Hepatocyte (in vitro differentiated cells): ENCODE data around the gene MRPL37. TPM values are rescaled to one million over a fixed set of nuclear protein-coding genes. Genes with fewer than 3 reads are reported as not detected.
A peak's percentile ranks its signal among the peaks of the same experiment; 100 is the strongest.

Experiments used
- DNase-seq: peaks from one replicate; pipeline ENCODE4 v3.0.0-alpha.2; 2016; ENCODE audit warnings: low spot score
- H2AFZ ChIP-seq: fragments of 200-600 bp; sonication (generic); 2 replicates; pipeline ENCODE4 v1.6.0; 2016; ENCODE audit warnings: antibody characterized with exemption, mild to moderate bottlenecking
- H3K27ac ChIP-seq: fragments of 200-600 bp; sonication (generic); 2 replicates; pipeline ENCODE4 v1.5.1; 2016; ENCODE audit warnings: mild to moderate bottlenecking
- H3K27me3 ChIP-seq: fragments of 200-600 bp; sonication (generic); 2 replicates; pipeline ENCODE4 v1.6.1; 2016
- H3K36me3 ChIP-seq: fragments of 200-600 bp; sonication (generic); replicated peaks from 2 replicates; pipeline ENCODE4 v1.5.1; 2016; ENCODE audit warnings: low read depth; ENCODE audit not compliant: insufficient read depth
- H3K4me1 ChIP-seq: fragments of 200-600 bp; sonication (generic); 2 replicates; pipeline ENCODE4 v1.5.1; 2016; ENCODE audit warnings: mild to moderate bottlenecking, moderate library complexity; ENCODE audit not compliant: insufficient read depth
- H3K4me2 ChIP-seq: fragments of 200-600 bp; sonication (generic); 2 replicates; pipeline ENCODE4 v1.6.0; 2016
- H3K4me3 ChIP-seq: fragments of 200-600 bp; sonication (generic); 2 replicates; pipeline ENCODE4 v1.5.1; 2016; ENCODE audit warnings: mild to moderate bottlenecking
- H3K79me2 ChIP-seq: fragments of 200-600 bp; sonication (generic); 2 replicates; pipeline ENCODE4 v1.6.0; 2017; ENCODE audit warnings: mild to moderate bottlenecking
- H3K9me2 ChIP-seq: fragments of 200-600 bp; sonication (generic); replicated peaks from 2 replicates; pipeline ENCODE4 v1.6.0; 2017; ENCODE audit warnings: mild to moderate bottlenecking; ENCODE audit not compliant: insufficient read depth
- H3K9me3 ChIP-seq: fragments of 200-600 bp; sonication (generic); 2 replicates; pipeline ENCODE4 v1.5.1; 2016; ENCODE audit warnings: low read depth, mild to moderate bottlenecking
- H4K20me1 ChIP-seq: fragments of 200-600 bp; sonication (generic); 2 replicates; pipeline ENCODE4 v1.6.0; 2016; ENCODE audit warnings: mild to moderate bottlenecking; ENCODE audit not compliant: insufficient read depth, poor library complexity, severe bottlenecking
- CTCF ChIP-seq: fragments of 200-600 bp; sonication (generic); IDR thresholded peaks from 2 replicates; pipeline ENCODE4 v1.5.1; 2016; ENCODE audit warnings: antibody characterized with exemption, mild to moderate bottlenecking; ENCODE audit not compliant: poor library complexity
- EZH2 ChIP-seq: fragments of 200-600 bp; sonication (generic); IDR thresholded peaks from 2 replicates; pipeline ENCODE4 v1.6.1; 2016; ENCODE audit warnings: antibody characterized with exemption, mild to moderate bottlenecking, borderline replicate concordance
- EZH2phosphoT487 ChIP-seq: fragments of 200-600 bp; sonication (generic); IDR thresholded peaks from one replicate; pipeline ENCODE4 v1.6.1; 2018; ENCODE audit warnings: antibody characterized with exemption, mild to moderate bottlenecking, low read depth, moderate library complexity; ENCODE audit not compliant: unreplicated experiment, severe bottlenecking
- WGBS: methylation state at CpG from one replicate; pipeline ENCODE4 v1.1.6; 2016; ENCODE audit warnings: low lambda C conversion rate; ENCODE audit errors: missing lambda C conversion rate; 5-methylcytosine and 5-hydroxymethylcytosine counted together
- polyA plus RNA-seq: library from polyadenylated mRNA; unstranded; fragments of >200 nt; fragmentation: Nextera tagmentation; extraction: Ambion mirVana; gene quantifications from 2 replicates; pipeline ENCODE4 v1.2.1, GENCODE V29; 2016
- total RNA-seq: library from RNA; depleted of rRNA; stranded (reverse); fragments of >200 nt; gene quantifications from 2 replicates; pipeline ENCODE4 v1.2.3, GENCODE V29; 2014

The MRPL37 gene
- total and polyA plus RNA-seq, 2 experiments from 2014 or later = 60.9 to 81.8 TPM

- TF ChIP-seq EZH2 = no peak
- TF ChIP-seq CTCF = no peak
- TF ChIP-seq EZH2phosphoT487 = no peak
- H3K27ac ChIP-seq = no peak overlapping the region
- DNase-seq = no peak
- H3K79me2 ChIP-seq = no peaks in the 10 kb centered on the region
- no peaks in the 10 kb centered on the region for H3K9me3 ChIP-seq
- no peaks in the 10 kb centered on the region for H3K4me1 ChIP-seq
- no peak overlapping the region for H2AFZ ChIP-seq
- no peak overlapping the region for H3K4me2 ChIP-seq
- H4K20me1 ChIP-seq = no peaks in the 10 kb centered on the region
- H3K4me3 ChIP-seq = no peak overlapping the region
- whole genome bisulfite sequencing = 99% methylated on average over 9 of the region's 9 CpGs
- no peaks in the 10 kb centered on the region for H3K36me3 ChIP-seq
- H3K27me3 ChIP-seq = no peaks in the 10 kb centered on the region
- no peaks in the 10 kb centered on the region for H3K9me2 ChIP-seq
These were observed 9.4 kb upstream of the MRPL37 start for GRCh38 chr1:54190526-54190925.

- DNase-seq = no peak
- Histone ChIP-seq H2AFZ (no peak overlapping the region), H3K4me2 (no peak overlapping the region), H3K4me1 (no peaks in the 10 kb centered on the region), H3K9me2 (no peaks in the 10 kb centered on the region), H3K27ac (no peak overlapping the region), H4K20me1 (no peaks in the 10 kb centered on the region), H3K36me3 (no peaks in the 10 kb centered on the region), H3K27me3 (no peaks in the 10 kb centered on the region), H3K9me3 (no peaks in the 10 kb centered on the region), H3K4me3 (no peak overlapping the region), H3K79me2 (no peaks in the 10 kb centered on the region)
- WGBS = 44% methylated on average over 1 of the region's 1 CpG
- TF ChIP-seq EZH2 (no peak), CTCF (no peak), EZH2phosphoT487 (no peak)
These were observed 8.4 kb upstream of the MRPL37 start for GRCh38 chr1:54191525-54191924.

- H4K20me1 ChIP-seq = no peaks in the 10 kb centered on the region
- H3K27ac ChIP-seq = no peak overlapping the region
- H3K9me2 ChIP-seq = no peaks in the 10 kb centered on the region
- no peak overlapping the region for H2AFZ ChIP-seq
- H3K36me3 ChIP-seq = no peaks in the 10 kb centered on the region
- H3K9me3 ChIP-seq = no peaks in the 10 kb centered on the region
- H3K4me3 ChIP-seq = no peak overlapping the region
- H3K4me2 ChIP-seq = no peak overlapping the region
- no peak for DNase-seq
- no peaks in the 10 kb centered on the region for H3K27me3 ChIP-seq
- H3K4me1 ChIP-seq = no peaks in the 10 kb centered on the region
- H3K79me2 ChIP-seq = no peaks in the 10 kb centered on the region
- WGBS = 94% methylated on average over 5 of the region's 5 CpGs
- TF ChIP-seq EZH2 (no peak), CTCF (no peak), EZH2phosphoT487 (no peak)
These were observed 6.5 kb upstream of the MRPL37 start for GRCh38 chr1:54193453-54193852.

GRCh38 chr1:54199151-54199764 lies 709 bp upstream of the MRPL37 start:
- Histone ChIP-seq H3K4me2 (peak overlapping the region; percentile 78), H3K27ac (peak overlapping the region; percentile 26), H3K4me1 (peaks cover 10% of the 10 kb centered on the region), H3K27me3 (no peaks in the 10 kb centered on the region), H3K4me3 (peak overlapping the region; percentile 10), H3K9me3 (no peaks in the 10 kb centered on the region), H4K20me1 (no peaks in the 10 kb centered on the region), H3K36me3 (no peaks in the 10 kb centered on the region), H2AFZ (peak overlapping the region; percentile 62), H3K79me2 (peaks cover 37% of the 10 kb centered on the region), H3K9me2 (no peaks in the 10 kb centered on the region)
- TF ChIP-seq EZH2phosphoT487 = no peak
- TF ChIP-seq EZH2 = no peak
- TF ChIP-seq CTCF = no peak
- peak; percentile 37 for DNase-seq
- WGBS = 27% methylated on average over 17 of the region's 17 CpGs
